Esophagus squamous epithelium (tissue), 5 donors: ENCODE results near the gene C1QL2. TPM values are rescaled to one million over a fixed set of nuclear protein-coding genes. Genes with fewer than 3 reads are reported as not detected.
A peak's percentile ranks its signal among the peaks of the same experiment; 100 is the strongest.

Experiments used
- DNase-seq: peaks from one replicate; lab custom pipeline; 2025; lab: John Stamatoyannopoulos, UW
- H3K27ac ChIP-seq, 4 donors: fragments of 200-600 bp; sonication (generic); one replicate each; pipeline ENCODE4 v1.5.1; 2016 to 2019; ENCODE audit warnings: mild to moderate bottlenecking in 1 of 4
- H3K27me3 ChIP-seq, 4 donors: fragments of 200-600 bp; sonication (generic); 1 replicate in 3 of 4; 2 replicates in 1 of 4; pipeline versions ENCODE4 v1.5.1 to v1.6.0; 2017 to 2021; ENCODE audit warnings: antibody characterized with exemption in 1 of 4
- H3K36me3 ChIP-seq, 3 donors: fragments of 200-600 bp; sonication (generic); one replicate each; pipeline ENCODE4 v1.5.1; 2016 to 2019
- H3K4me1 ChIP-seq, 3 donors: fragments of 200-600 bp; sonication (generic); one replicate each; pipeline ENCODE4 v1.5.1; 2017 to 2019
- H3K4me3 ChIP-seq, 4 donors: fragments of 200-600 bp; sonication (generic); 1 replicate in 3 of 4; 2 replicates in 1 of 4; pipeline ENCODE4 v1.5.1; 2016 to 2019; ENCODE audit warnings: mild to moderate bottlenecking in 2 of 4, moderate library complexity in 1 of 4
- H3K9me3 ChIP-seq, 3 donors: fragments of 200-600 bp; sonication (generic); one replicate each; pipeline ENCODE4 v1.5.1; 2016 to 2019
- CTCF ChIP-seq, 6 experiments: fragments of 450-650 bp in 4 of 6; fragments of 200-600 bp in 2 of 6; sonication (generic) in 2 of 6; IDR thresholded peaks; one replicate each; pipeline ENCODE4 v1.5.1; 2016 to 2019; ENCODE audit warnings: antibody characterized with exemption in 6 of 6, mild to moderate bottlenecking in 4 of 6, moderate library complexity in 4 of 6
- POLR2A ChIP-seq, 4 donors: fragments of 450-650 bp; IDR thresholded peaks; one replicate each; pipeline ENCODE4 v1.6.1; 2017; ENCODE audit warnings: antibody characterized with exemption in 4 of 4, mild to moderate bottlenecking in 4 of 4, moderate library complexity in 3 of 4
- WGBS, 2 donors: methylation state at CpG; one replicate each; pipeline ENCODE4 v1.1.5; 2018; 5-methylcytosine and 5-hydroxymethylcytosine counted together
- intact Hi-C: fragments of 100-400 bp; cut with DNase I; formaldehyde crosslinking; loops from one replicate; pipeline ENCODE4 v1.15.0; 2022
- total RNA-seq, 4 donors: library from RNA; depleted of rRNA; stranded (reverse); fragments of >200 nt; gene quantifications; one replicate each; pipeline ENCODE4 v1.1.0, GENCODE V29; 2016
- donor health status: DM: yes; HTN: yes; CAD: no.

Gene C1QL2
- total RNA-seq, 4 donors from 2014 or later = not detected

- Histone ChIP-seq H3K4me1 (no peaks in the 10 kb centered on the region), H3K9me3 (no peaks in the 10 kb centered on the region), H3K27me3 (peaks cover 0 to 43% (median 0%) of the 10 kb centered on the region in 4 donors), H3K27ac (no peak overlapping the region), H3K4me3 (no peak overlapping the region), H3K36me3 (no peaks in the 10 kb centered on the region)
- WGBS, 2 donors = 59 to 71% methylated on average over 6 to 8 of the region's 10 CpGs
- DNase-seq = no peak
- intact Hi-C loops = loop anchor here (5.0 kb wide), 1 partner anchor 287 kb away; no protein-coding TSS in a partner anchor
- TF ChIP-seq POLR2A (IDR thresholded peaks at IDR 0.05) (no peak), CTCF (IDR thresholded peaks at IDR 0.05) (no peak)
Measured at GRCh38 chr2:119169717-119170116, 11.2 kb upstream of the C1QL2 start.

- TF ChIP-seq CTCF (IDR thresholded peaks at IDR 0.05) (no peak), POLR2A (IDR thresholded peaks at IDR 0.05) (no peak)
- H3K36me3 ChIP-seq = no peaks in the 10 kb centered on the region
- WGBS, 2 donors = 41 to 52% methylated on average over 8 to 9 of the region's 9 CpGs
- no peaks in the 10 kb centered on the region for H3K9me3 ChIP-seq
- no peak for DNase-seq
- H3K27me3 ChIP-seq = peaks cover 5 to 93% (median 10%) of the 10 kb centered on the region in 4 donors
- peaks cover 3 to 31% (median 8%) of the 10 kb centered on the region in 3 donors for H3K4me1 ChIP-seq
- H3K4me3 ChIP-seq = no peak overlapping the region
- H3K27ac ChIP-seq = no peak overlapping the region
- intact Hi-C loops = no loop called here
Measured at GRCh38 chr2:119160361-119160990, 1.9 kb upstream of the C1QL2 start.

GRCh38 chr2:119157850-119158511 lies 570 bp downstream of the C1QL2 start:
- peak overlapping the region in 1 of 4 donors; percentile 31 for H3K4me3 ChIP-seq

GRCh38 chr2:119156891-119157773 lies 1.4 kb downstream of the C1QL2 start:
- H3K27me3 ChIP-seq = peaks cover 5 to 100% (median 15%) of the 10 kb centered on the region in 4 donors
- no peak overlapping the region for H3K27ac ChIP-seq
- no peaks in the 10 kb centered on the region for H3K36me3 ChIP-seq
- no peak for DNase-seq
- TF ChIP-seq POLR2A (IDR thresholded peaks at IDR 0.05) (no peak), CTCF (IDR thresholded peaks at IDR 0.05) (no peak)
- WGBS, 2 donors = 11 to 17% methylated on average over 14 to 29 of the region's 58 CpGs
- H3K4me1 ChIP-seq = peaks cover 3 to 31% (median 8%) of the 10 kb centered on the region in 3 donors
- H3K9me3 ChIP-seq = no peaks in the 10 kb centered on the region
- intact Hi-C loops = no loop called here
- peak overlapping the region in 1 of 4 donors; percentile 27 for H3K4me3 ChIP-seq

More at GRCh38 chr2:119157850-119158511, 570 bp downstream of the C1QL2 start:
- intact Hi-C loops = no loop called here
- Histone ChIP-seq H3K9me3 (no peaks in the 10 kb centered on the region), H3K4me1 (peaks cover 3 to 31% (median 8%) of the 10 kb centered on the region in 3 donors), H3K36me3 (no peaks in the 10 kb centered on the region), H3K27ac (no peak overlapping the region), H3K27me3 (peaks cover 5 to 100% (median 15%) of the 10 kb centered on the region in 4 donors)
- no peak for DNase-seq
- WGBS, 2 donors = no CpG with 5 or more reads among the region's 78 CpGs
- TF ChIP-seq CTCF (IDR thresholded peaks at IDR 0.05) = no peak
- TF ChIP-seq POLR2A (IDR thresholded peaks at IDR 0.05) = no peak
